ENCODE data around the gene EML4. TPM values are rescaled to one million over a fixed set of nuclear protein-coding genes. Genes with fewer than 3 reads are reported as not detected.

The EML4 gene
- total RNA-seq, 3 donors from 2014 or later, result 19.4 to 68.5 (median 36.7) TPM

GRCh38 chr2:42298996-42299754, 130.0 kb downstream of the EML4 start:
- DNase-seq (ENCODE audit: low spot score in 2 of 2), result no peak
- TF ChIP-seq CTCF (IDR thresholded peaks at IDR 0.05), result no peak
- no peak for TF ChIP-seq POLR2A (IDR thresholded peaks at IDR 0.05)
- no peak for TF ChIP-seq POLR2AphosphoS5 (IDR thresholded peaks at IDR 0.05)
- Histone ChIP-seq H3K36me3 (no peaks in the 10 kb centered on the region), H3K4me3 (no peak overlapping the region), H3K4me1 (no peaks in the 10 kb centered on the region), H3K27ac (no peak overlapping the region), H3K9me3 (no peaks in the 10 kb centered on the region), H3K27me3 (no peaks in the 10 kb centered on the region)
- intact Hi-C loops (cut with DNase I; ENCODE audit: low total_unique reads), result no loop called here

- Histone ChIP-seq H3K9me3 (no peaks in the 10 kb centered on the region), H3K4me3 (no peak overlapping the region), H3K27me3 (no peaks in the 10 kb centered on the region), H3K36me3 (no peaks in the 10 kb centered on the region), H3K4me1 (no peaks in the 10 kb centered on the region), H3K27ac (no peak overlapping the region)
- no peak for DNase-seq (ENCODE audit: low spot score in 2 of 2)
- no peak for TF ChIP-seq POLR2A (IDR thresholded peaks at IDR 0.05)
- no peak for TF ChIP-seq CTCF (IDR thresholded peaks at IDR 0.05)
- TF ChIP-seq POLR2AphosphoS5 (IDR thresholded peaks at IDR 0.05), result no peak
- intact Hi-C loops (cut with DNase I; ENCODE audit: low total_unique reads), result no loop called here
These were observed 131.4 kb downstream of the EML4 start for GRCh38 chr2:42300527-42300926.

GRCh38 chr2:42303252-42303651, 134.1 kb downstream of the EML4 start:
- Histone ChIP-seq H3K27me3 (no peaks in the 10 kb centered on the region), H3K4me3 (no peak overlapping the region), H3K9me3 (no peaks in the 10 kb centered on the region), H3K4me1 (no peaks in the 10 kb centered on the region), H3K36me3 (no peaks in the 10 kb centered on the region), H3K27ac (no peak overlapping the region)
- DNase-seq (ENCODE audit: low spot score in 2 of 2), result no peak
- TF ChIP-seq POLR2AphosphoS5 (IDR thresholded peaks at IDR 0.05) (no peak), CTCF (IDR thresholded peaks at IDR 0.05) (no peak)
- intact Hi-C loops (cut with DNase I; ENCODE audit: low total_unique reads), result no loop called here

GRCh38 chr2:42304059-42304713, 135.0 kb downstream of the EML4 start:
- no peaks in the 10 kb centered on the region for H3K36me3 ChIP-seq
- H3K4me3 ChIP-seq, result no peak overlapping the region
- intact Hi-C loops (cut with DNase I; ENCODE audit: low total_unique reads), result no loop called here
- no peak for DNase-seq (ENCODE audit: low spot score in 2 of 2)
- H3K9me3 ChIP-seq, result no peaks in the 10 kb centered on the region
- H3K27ac ChIP-seq, result no peak overlapping the region
- no peaks in the 10 kb centered on the region for H3K27me3 ChIP-seq
- TF ChIP-seq CTCF (IDR thresholded peaks at IDR 0.05), result no peak
- no peak for TF ChIP-seq POLR2A (IDR thresholded peaks at IDR 0.05)
- TF ChIP-seq POLR2AphosphoS5 (IDR thresholded peaks at IDR 0.05), result no peak
- H3K4me1 ChIP-seq, result no peaks in the 10 kb centered on the region

GRCh38 chr2:42307180-42307579, 138.0 kb downstream of the EML4 start:
- no peaks in the 10 kb centered on the region for H3K36me3 ChIP-seq
- DNase-seq (ENCODE audit: low spot score in 2 of 2), result no peak
- no peaks in the 10 kb centered on the region for H3K9me3 ChIP-seq
- intact Hi-C loops (cut with DNase I; ENCODE audit: low total_unique reads), result no loop called here
- H3K27me3 ChIP-seq, result no peaks in the 10 kb centered on the region
- TF ChIP-seq POLR2AphosphoS5 (IDR thresholded peaks at IDR 0.05) (no peak), POLR2A (IDR thresholded peaks at IDR 0.05) (no peak), CTCF (IDR thresholded peaks at IDR 0.05) (no peak)
- H3K27ac ChIP-seq, result no peak overlapping the region
- H3K4me3 ChIP-seq, result no peak overlapping the region
- no peaks in the 10 kb centered on the region for H3K4me1 ChIP-seq
